HepG2 (cell line): Measurements from ENCODE around the gene ZNF500. TPM values are rescaled to one million over a fixed set of nuclear protein-coding genes. Genes with fewer than 3 reads are reported as not detected.
A peak's percentile ranks its signal among the peaks of the same experiment; 100 is the strongest.

Experiments used
- ATF7 ChIP-seq, 2 experiments: fragments of 450-650 bp in 1 of 2; sonication (generic) in 1 of 2; formaldehyde crosslinking in 1 of 2; IDR thresholded peaks; 2 replicates each; pipeline versions ENCODE4 v1.4.0 to v1.6.1; 2016 to 2020; ENCODE audit warnings: antibody characterized with exemption in 1 of 2, mild to moderate bottlenecking in 1 of 2, missing genetic modification reagents in 1 of 2
- KAT2B ChIP-seq: fragments of 150-350 bp; IDR thresholded peaks from 2 replicates; pipeline ENCODE4 v1.6.1; 2014; ENCODE audit warnings: low read depth, low read length, borderline replicate concordance
- KDM4B ChIP-seq: sonication (generic); formaldehyde crosslinking; IDR thresholded peaks from 2 replicates; pipeline ENCODE4 v1.4.0; 2020; ENCODE audit warnings: missing genetic modification reagents
- SIN3A ChIP-seq: IDR thresholded peaks from 2 replicates; pipeline ENCODE4 v1.6.1; 2011; ENCODE audit warnings: low read depth, mild to moderate bottlenecking, control low read depth, low read length, borderline replicate concordance
- SMYD3 ChIP-seq: sonication (generic); formaldehyde crosslinking; IDR thresholded peaks from 2 replicates; pipeline ENCODE4 v1.8.1; 2023; ENCODE audit warnings: mild to moderate bottlenecking, missing genetic modification reagents
- ZNF562 ChIP-seq: sonication (generic); formaldehyde crosslinking; IDR thresholded peaks from 2 replicates; pipeline ENCODE4 v1.8.0; 2022; ENCODE audit warnings: missing genetic modification reagents, borderline replicate concordance
- polyA plus RNA-seq, 8 experiments: library from polyadenylated mRNA; depleted of rRNA in 3 of 8; stranded (reverse) in 7 of 8; unstranded in 1 of 8; fragments of >200 nt; fragmentation: Illumina TruSeq in 4 of 8; extraction: Trizol in 4 of 8; gene quantifications; 2 replicates each; pipeline versions ENCODE4 v1.2.1 to v1.2.3, GENCODE V29; 2011 to 2016; ENCODE audit warnings: low read depth in 4 of 8, missing spikeins in 1 of 8, mixed read lengths in 1 of 8; ENCODE audit not compliant: insufficient read depth in 1 of 8
- total RNA-seq, 5 experiments: library from RNA; depleted of rRNA; stranded (reverse); fragments of >200 nt; fragmentation: Illumina TruSeq; extraction: Trizol; gene quantifications; 2 replicates each; pipeline ENCODE4 v1.2.3, GENCODE V29; 2016; ENCODE audit warnings: low read depth in 1 of 5
- TF ChIP-seq, protein P1 (sequence below): sonication (generic); formaldehyde crosslinking; conservative IDR thresholded peaks from 2 replicates; pipeline ENCODE4 v1.8.0; 2022; ENCODE audit warnings: missing genetic modification reagents
- TF ChIP-seq, protein P2 (sequence below): IDR thresholded peaks from 2 replicates; pipeline ENCODE4 v1.6.1; 2016
- TF ChIP-seq, protein P3 (sequence below): sonication (generic); formaldehyde crosslinking; IDR thresholded peaks from 2 replicates; pipeline ENCODE4 v1.8.1; 2023; ENCODE audit warnings: mild to moderate bottlenecking, missing genetic modification reagents
- TF ChIP-seq, protein P4 (sequence below): sonication (generic); formaldehyde crosslinking; IDR thresholded peaks from 2 replicates; pipeline ENCODE4 v1.4.0; 2020; ENCODE audit warnings: missing genetic modification reagents, borderline replicate concordance
- TF ChIP-seq, protein P5 (sequence below): sonication (generic); formaldehyde crosslinking; IDR thresholded peaks from one replicate; pipeline ENCODE4 v1.5.1; 2020; ENCODE audit warnings: mild to moderate bottlenecking, missing genetic modification reagents; ENCODE audit errors: not compliant biosample characterization

The ZNF500 gene
- total and polyA plus RNA-seq, 2 of the 13 experiments (the other 11 are each of a cell fraction or from before 2014, with no cell fraction given) = 6.1 to 12.2 TPM

DNA sequence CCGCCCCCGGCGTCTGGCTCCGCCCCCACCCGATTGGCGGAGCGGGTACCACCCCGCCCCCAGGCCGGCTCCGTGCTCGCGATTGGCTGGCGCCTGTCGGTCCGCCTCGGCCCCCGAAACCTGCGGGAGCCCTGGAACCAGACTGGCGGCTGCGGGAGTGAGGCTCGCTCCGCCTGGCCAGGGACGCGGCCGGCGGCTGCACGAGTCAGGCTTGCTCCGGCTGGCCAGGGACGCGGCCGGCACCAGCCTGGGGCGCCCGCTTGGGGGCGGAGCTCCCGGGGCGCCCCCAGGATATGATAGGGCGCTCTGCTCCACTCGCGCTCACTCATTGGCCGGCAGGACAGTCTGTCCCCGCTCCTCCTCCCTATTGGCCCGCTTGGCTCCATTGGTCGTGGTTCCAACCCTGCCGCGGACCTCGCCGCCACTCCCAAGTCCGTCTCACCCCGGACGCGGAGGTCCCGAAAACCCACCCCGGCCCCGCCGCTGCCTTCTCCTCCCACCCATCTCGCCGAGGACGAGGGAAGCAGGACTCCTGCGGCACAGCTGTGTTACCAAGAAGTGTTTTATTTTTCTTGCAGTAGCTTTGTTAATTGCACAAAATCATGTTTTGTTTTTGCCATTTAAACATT lies 35.8 kb upstream of the ZNF500 start (continued):
- TF ChIP-seq KAT2B (no peak), SMYD3 (no peak), ZNF562 (CRISPR knock-in tag) (no peak), ATF7 (IDR thresholded peaks at IDR 0.05) (no peak), ATF7 (CRISPR knock-in tag; IDR thresholded peaks at IDR 0.05) (no peak), KDM4B (CRISPR knock-in tag) (no peak), SIN3A (no peak)
- TF ChIP-seq, protein P1, sequence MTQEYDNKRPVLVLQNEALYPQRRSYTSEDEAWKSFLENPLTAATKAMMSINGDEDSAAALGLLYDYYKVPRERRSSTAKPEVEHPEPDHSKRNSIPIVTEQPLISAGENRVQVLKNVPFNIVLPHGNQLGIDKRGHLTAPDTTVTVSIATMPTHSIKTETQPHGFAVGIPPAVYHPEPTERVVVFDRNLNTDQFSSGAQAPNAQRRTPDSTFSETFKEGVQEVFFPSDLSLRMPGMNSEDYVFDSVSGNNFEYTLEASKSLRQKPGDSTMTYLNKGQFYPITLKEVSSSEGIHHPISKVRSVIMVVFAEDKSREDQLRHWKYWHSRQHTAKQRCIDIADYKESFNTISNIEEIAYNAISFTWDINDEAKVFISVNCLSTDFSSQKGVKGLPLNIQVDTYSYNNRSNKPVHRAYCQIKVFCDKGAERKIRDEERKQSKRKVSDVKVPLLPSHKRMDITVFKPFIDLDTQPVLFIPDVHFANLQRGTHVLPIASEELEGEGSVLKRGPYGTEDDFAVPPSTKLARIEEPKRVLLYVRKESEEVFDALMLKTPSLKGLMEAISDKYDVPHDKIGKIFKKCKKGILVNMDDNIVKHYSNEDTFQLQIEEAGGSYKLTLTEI (CRISPR knock-in tag) = no peak
- TF ChIP-seq, protein P2, sequence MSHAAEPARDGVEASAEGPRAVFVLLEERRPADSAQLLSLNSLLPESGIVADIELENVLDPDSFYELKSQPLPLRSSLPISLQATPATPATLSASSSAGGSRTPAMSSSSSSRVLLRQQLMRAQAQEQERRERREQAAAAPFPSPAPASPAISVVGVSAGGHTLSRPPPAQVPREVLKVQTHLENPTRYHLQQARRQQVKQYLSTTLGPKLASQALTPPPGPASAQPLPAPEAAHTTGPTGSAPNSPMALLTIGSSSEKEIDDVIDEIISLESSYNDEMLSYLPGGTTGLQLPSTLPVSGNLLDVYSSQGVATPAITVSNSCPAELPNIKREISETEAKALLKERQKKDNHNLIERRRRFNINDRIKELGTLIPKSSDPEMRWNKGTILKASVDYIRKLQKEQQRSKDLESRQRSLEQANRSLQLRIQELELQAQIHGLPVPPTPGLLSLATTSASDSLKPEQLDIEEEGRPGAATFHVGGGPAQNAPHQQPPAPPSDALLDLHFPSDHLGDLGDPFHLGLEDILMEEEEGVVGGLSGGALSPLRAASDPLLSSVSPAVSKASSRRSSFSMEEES (CRISPR knock-in tag) = no peak
- TF ChIP-seq, protein P3, sequence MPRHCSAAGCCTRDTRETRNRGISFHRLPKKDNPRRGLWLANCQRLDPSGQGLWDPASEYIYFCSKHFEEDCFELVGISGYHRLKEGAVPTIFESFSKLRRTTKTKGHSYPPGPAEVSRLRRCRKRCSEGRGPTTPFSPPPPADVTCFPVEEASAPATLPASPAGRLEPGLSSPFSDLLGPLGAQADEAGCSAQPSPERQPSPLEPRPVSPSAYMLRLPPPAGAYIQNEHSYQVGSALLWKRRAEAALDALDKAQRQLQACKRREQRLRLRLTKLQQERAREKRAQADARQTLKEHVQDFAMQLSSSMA = no peak
- TF ChIP-seq, protein P4, sequence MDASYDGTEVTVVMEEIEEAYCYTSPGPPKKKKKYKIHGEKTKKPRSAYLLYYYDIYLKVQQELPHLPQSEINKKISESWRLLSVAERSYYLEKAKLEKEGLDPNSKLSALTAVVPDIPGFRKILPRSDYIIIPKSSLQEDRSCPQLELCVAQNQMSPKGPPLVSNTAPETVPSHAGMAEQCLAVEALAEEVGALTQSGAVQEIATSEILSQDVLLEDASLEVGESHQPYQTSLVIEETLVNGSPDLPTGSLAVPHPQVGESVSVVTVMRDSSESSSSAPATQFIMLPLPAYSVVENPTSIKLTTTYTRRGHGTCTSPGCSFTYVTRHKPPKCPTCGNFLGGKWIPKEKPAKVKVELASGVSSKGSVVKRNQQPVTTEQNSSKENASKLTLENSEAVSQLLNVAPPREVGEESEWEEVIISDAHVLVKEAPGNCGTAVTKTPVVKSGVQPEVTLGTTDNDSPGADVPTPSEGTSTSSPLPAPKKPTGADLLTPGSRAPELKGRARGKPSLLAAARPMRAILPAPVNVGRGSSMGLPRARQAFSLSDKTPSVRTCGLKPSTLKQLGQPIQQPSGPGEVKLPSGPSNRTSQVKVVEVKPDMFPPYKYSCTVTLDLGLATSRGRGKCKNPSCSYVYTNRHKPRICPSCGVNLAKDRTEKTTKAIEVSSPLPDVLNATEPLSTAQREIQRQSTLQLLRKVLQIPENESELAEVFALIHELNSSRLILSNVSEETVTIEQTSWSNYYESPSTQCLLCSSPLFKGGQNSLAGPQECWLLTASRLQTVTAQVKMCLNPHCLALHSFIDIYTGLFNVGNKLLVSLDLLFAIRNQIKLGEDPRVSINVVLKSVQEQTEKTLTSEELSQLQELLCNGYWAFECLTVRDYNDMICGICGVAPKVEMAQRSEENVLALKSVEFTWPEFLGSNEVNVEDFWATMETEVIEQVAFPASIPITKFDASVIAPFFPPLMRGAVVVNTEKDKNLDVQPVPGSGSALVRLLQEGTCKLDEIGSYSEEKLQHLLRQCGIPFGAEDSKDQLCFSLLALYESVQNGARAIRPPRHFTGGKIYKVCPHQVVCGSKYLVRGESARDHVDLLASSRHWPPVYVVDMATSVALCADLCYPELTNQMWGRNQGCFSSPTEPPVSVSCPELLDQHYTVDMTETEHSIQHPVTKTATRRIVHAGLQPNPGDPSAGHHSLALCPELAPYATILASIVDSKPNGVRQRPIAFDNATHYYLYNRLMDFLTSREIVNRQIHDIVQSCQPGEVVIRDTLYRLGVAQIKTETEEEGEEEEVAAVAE = peak; percentile 22; the same call in 1 of the 2 replicates
- TF ChIP-seq, protein P5, sequence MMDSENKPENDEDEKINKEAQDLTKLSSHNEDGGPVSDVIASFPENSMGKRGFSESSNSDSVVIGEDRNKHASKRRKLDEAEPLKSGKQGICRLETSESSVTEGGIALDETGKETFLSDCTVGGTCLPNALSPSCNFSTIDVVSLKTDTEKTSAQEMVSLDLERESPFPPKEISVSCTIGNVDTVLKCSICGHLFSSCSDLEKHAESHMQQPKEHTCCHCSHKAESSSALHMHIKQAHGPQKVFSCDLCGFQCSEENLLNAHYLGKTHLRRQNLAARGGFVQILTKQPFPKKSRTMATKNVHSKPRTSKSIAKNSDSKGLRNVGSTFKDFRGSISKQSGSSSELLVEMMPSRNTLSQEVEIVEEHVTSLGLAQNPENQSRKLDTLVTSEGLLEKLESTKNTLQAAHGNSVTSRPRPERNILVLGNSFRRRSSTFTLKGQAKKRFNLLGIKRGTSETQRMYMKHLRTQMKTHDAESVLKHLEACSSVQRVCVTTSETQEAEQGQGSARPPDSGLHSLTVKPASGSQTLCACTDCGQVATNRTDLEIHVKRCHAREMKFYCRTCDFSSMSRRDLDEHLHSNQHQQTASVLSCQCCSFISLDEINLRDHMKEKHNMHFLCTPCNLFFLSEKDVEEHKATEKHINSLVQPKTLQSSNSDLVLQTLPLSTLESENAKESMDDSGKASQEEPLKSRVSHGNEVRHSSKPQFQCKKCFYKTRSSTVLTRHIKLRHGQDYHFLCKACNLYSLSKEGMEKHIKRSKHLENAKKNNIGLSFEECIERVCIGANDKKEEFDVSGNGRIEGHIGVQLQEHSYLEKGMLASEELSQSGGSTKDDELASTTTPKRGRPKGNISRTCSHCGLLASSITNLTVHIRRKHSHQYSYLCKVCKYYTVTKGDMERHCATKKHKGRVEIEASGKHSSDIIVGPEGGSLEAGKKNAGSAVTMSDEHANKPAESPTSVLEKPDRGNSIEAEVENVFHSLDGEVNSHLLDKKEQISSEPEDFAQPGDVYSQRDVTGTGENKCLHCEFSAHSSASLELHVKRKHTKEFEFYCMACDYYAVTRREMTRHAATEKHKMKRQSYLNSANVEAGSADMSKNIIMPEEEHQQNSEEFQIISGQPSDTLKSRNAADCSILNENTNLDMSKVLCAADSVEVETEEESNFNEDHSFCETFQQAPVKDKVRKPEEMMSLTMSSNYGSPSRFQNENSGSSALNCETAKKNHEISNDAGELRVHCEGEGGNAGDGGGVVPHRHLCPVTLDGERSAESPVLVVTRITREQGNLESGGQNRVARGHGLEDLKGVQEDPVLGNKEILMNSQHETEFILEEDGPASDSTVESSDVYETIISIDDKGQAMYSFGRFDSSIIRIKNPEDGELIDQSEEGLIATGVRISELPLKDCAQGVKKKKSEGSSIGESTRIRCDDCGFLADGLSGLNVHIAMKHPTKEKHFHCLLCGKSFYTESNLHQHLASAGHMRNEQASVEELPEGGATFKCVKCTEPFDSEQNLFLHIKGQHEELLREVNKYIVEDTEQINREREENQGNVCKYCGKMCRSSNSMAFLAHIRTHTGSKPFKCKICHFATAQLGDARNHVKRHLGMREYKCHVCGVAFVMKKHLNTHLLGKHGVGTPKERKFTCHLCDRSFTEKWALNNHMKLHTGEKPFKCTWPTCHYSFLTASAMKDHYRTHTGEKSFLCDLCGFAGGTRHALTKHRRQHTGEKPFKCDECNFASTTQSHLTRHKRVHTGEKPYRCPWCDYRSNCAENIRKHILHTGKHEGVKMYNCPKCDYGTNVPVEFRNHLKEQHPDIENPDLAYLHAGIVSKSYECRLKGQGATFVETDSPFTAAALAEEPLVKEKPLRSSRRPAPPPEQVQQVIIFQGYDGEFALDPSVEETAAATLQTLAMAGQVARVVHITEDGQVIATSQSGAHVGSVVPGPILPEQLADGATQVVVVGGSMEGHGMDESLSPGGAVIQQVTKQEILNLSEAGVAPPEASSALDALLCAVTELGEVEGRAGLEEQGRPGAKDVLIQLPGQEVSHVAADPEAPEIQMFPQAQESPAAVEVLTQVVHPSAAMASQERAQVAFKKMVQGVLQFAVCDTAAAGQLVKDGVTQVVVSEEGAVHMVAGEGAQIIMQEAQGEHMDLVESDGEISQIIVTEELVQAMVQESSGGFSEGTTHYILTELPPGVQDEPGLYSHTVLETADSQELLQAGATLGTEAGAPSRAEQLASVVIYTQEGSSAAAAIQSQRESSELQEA (CRISPR knock-in tag) = no peak
